Measurements from ENCODE around the gene PARD3B.
A peak's percentile ranks its signal among the peaks of the same experiment; 100 is the strongest.

The PARD3B gene

DNA sequence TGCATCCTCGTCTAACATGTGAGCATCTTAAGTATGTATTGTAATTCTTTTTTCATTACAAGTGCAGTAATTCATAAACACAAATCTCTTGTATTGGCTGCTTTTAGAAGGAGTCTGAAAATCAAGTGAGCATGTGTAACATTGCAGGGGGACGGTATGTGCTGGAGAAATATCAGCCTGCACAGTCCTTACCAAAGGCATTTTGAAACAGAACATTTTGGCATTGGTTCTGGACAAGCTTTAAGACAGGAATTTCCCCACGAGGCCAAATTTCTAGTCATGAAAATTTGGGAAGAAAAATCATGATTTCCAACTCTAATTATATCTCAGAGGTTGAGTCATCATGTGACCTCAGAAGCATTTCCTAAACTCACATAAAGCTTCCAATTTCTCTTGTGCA lies 1112.3 kb downstream of the PARD3B start:
- Histone ChIP-seq H3K27ac (ENCODE audit: poor library complexity, severe bottlenecking) (no peak overlapping the region), H3K4me3 (ENCODE audit: severe bottlenecking) (no peak overlapping the region), H3K4me1 (ENCODE audit: insufficient read depth, poor library complexity, severe bottlenecking) (peaks cover 13% of the 10 kb centered on the region), H3K9me3 (ENCODE audit: severe bottlenecking) (no peaks in the 10 kb centered on the region), H3K36me3 (ENCODE audit: low read depth) (no peaks in the 10 kb centered on the region), H3K27me3 (ENCODE audit: insufficient read depth, poor library complexity, severe bottlenecking) (no peaks in the 10 kb centered on the region)
- ATAC-seq (ENCODE audit: low read depth) (no peak), DNase-seq (ENCODE audit: low spot score) (no peak)
- TF ChIP-seq, protein P1, sequence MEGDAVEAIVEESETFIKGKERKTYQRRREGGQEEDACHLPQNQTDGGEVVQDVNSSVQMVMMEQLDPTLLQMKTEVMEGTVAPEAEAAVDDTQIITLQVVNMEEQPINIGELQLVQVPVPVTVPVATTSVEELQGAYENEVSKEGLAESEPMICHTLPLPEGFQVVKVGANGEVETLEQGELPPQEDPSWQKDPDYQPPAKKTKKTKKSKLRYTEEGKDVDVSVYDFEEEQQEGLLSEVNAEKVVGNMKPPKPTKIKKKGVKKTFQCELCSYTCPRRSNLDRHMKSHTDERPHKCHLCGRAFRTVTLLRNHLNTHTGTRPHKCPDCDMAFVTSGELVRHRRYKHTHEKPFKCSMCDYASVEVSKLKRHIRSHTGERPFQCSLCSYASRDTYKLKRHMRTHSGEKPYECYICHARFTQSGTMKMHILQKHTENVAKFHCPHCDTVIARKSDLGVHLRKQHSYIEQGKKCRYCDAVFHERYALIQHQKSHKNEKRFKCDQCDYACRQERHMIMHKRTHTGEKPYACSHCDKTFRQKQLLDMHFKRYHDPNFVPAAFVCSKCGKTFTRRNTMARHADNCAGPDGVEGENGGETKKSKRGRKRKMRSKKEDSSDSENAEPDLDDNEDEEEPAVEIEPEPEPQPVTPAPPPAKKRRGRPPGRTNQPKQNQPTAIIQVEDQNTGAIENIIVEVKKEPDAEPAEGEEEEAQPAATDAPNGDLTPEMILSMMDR (IDR thresholded peaks at IDR 0.05; ENCODE audit: poor library complexity, severe bottlenecking), result no peak

DNA sequence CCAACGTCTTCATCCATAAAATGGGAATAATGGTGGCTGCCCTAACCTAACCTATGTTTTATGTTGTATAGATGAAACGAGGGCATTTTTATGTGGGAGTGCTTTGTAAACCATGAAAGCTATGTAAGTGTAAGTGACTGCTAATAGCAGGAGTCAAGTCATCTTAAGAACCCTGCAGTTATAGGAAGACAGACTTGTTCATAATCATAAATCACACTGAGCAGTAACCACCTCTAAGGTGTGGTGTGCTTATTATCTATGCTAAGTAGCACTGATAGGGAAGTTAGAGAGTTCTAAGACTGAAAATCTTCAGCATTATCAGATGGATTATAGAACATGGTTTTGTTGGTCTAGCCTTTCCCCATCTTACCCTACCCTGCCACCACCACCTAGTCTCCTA lies 1112.8 kb downstream of the PARD3B start:
- ATAC-seq (ENCODE audit: low read depth), result no peak
- TF ChIP-seq, protein P1 (IDR thresholded peaks at IDR 0.05; ENCODE audit: poor library complexity, severe bottlenecking), result no peak
- DNase-seq (ENCODE audit: low spot score), result no peak
- H3K27me3 ChIP-seq (ENCODE audit: insufficient read depth, poor library complexity, severe bottlenecking), result no peaks in the 10 kb centered on the region
- H3K9me3 ChIP-seq (ENCODE audit: severe bottlenecking), result no peaks in the 10 kb centered on the region
- H3K27ac ChIP-seq (ENCODE audit: poor library complexity, severe bottlenecking), result no peak overlapping the region
- H3K4me3 ChIP-seq (ENCODE audit: severe bottlenecking), result no peak overlapping the region
- peaks cover 13% of the 10 kb centered on the region for H3K4me1 ChIP-seq (ENCODE audit: insufficient read depth, poor library complexity, severe bottlenecking)
- H3K36me3 ChIP-seq (ENCODE audit: low read depth), result no peaks in the 10 kb centered on the region

DNA sequence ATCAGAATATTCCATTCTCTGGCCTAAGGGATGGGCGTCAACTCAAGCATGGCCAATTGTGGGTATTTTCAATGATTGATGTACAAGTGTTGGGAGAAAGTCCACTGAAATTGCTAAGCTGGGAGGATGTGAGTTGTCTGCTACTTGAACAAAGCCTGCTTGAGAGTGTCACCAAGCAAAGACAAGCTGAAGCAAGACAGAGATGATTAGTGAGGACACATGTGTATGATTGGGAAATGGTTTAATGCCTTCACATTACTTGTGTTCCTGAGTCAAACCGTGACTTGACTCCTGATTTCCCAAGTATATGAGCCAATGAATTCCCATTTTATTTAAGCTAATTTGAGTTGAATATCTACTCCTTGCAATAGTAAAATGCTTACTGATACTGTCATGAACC lies 1113.3 kb downstream of the PARD3B start:
- TF ChIP-seq, protein P1 (IDR thresholded peaks at IDR 0.05; ENCODE audit: poor library complexity, severe bottlenecking), result no peak

DNA sequence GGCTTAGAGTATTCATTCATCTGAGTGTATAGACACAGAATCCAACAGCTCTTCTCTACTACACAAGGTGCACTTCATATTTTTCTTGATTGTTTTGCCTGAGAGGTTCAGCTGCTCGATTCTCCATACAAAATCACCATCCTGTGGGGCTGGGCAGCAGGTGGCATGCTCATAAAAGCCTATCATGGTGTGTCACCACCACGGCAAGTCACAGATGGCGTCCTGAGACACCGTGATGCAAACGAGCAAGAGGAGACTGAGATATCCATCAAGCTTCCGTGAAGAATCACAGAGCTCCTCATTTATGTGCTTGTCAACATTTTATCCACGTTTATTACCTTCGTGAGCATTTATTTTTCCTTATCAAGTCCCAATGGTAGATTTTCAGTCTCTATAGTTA lies 1114.6 kb downstream of the PARD3B start:
- no peak for DNase-seq (ENCODE audit: low spot score)
- Histone ChIP-seq H3K36me3 (ENCODE audit: low read depth) (no peaks in the 10 kb centered on the region), H3K4me3 (ENCODE audit: severe bottlenecking) (no peak overlapping the region), H3K9me3 (ENCODE audit: severe bottlenecking) (no peaks in the 10 kb centered on the region), H3K4me1 (ENCODE audit: insufficient read depth, poor library complexity, severe bottlenecking) (peaks cover 13% of the 10 kb centered on the region), H3K27me3 (ENCODE audit: insufficient read depth, poor library complexity, severe bottlenecking) (no peaks in the 10 kb centered on the region), H3K27ac (ENCODE audit: poor library complexity, severe bottlenecking) (peak overlapping the region; percentile 54)
- TF ChIP-seq, protein P1 (IDR thresholded peaks at IDR 0.05; ENCODE audit: poor library complexity, severe bottlenecking), result no peak
- no peak for ATAC-seq (ENCODE audit: low read depth)

More for the DNA sequence above, 1113.3 kb downstream of the PARD3B start:
- Histone ChIP-seq H3K27me3 (ENCODE audit: insufficient read depth, poor library complexity, severe bottlenecking) (no peaks in the 10 kb centered on the region), H3K4me3 (ENCODE audit: severe bottlenecking) (no peak overlapping the region), H3K4me1 (ENCODE audit: insufficient read depth, poor library complexity, severe bottlenecking) (peaks cover 13% of the 10 kb centered on the region), H3K27ac (ENCODE audit: poor library complexity, severe bottlenecking) (no peak overlapping the region), H3K36me3 (ENCODE audit: low read depth) (no peaks in the 10 kb centered on the region), H3K9me3 (ENCODE audit: severe bottlenecking) (no peaks in the 10 kb centered on the region)
- no peak for DNase-seq (ENCODE audit: low spot score)
- no peak for ATAC-seq (ENCODE audit: low read depth)

DNA sequence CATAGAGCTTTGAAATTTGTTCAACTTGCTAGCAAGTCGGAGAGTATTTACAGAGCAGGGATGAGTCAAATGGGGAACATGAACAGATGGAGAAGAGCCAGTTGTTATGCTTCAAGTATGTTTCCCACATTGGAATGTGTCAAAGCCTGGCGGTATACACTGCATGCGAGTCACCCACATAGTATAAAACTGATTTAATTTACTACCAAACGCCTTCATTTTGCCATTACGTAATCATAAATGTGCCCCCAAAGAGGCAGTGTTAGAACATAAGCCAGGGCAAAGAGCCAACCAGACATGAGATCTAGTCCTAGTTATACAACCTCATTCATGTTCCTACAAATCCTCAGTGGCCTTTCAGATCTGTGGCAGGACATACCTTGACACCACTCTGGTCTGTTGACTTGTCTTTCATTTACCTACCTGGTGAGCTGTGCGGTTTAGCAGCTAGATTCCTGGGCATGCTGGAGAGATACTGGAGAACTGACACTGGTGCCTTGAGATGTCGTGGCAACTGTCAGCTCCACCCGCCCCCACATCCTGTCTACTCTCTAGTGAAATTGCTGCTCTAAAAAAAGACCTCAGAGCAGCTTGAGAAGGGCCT lies 1115.3 kb downstream of the PARD3B start:
- ATAC-seq (ENCODE audit: low read depth), result peak; percentile 91
- no peaks in the 10 kb centered on the region for H3K27me3 ChIP-seq (ENCODE audit: insufficient read depth, poor library complexity, severe bottlenecking)
- TF ChIP-seq, protein P1 (IDR thresholded peaks at IDR 0.05; ENCODE audit: poor library complexity, severe bottlenecking), result no peak
- no peaks in the 10 kb centered on the region for H3K9me3 ChIP-seq (ENCODE audit: severe bottlenecking)
- H3K36me3 ChIP-seq (ENCODE audit: low read depth), result no peaks in the 10 kb centered on the region
- no peak for DNase-seq (ENCODE audit: low spot score)
- H3K27ac ChIP-seq (ENCODE audit: poor library complexity, severe bottlenecking), result peak overlapping the region; percentile 54
- peaks cover 13% of the 10 kb centered on the region for H3K4me1 ChIP-seq (ENCODE audit: insufficient read depth, poor library complexity, severe bottlenecking)
- H3K4me3 ChIP-seq (ENCODE audit: severe bottlenecking), result no peak overlapping the region
